Neural cell (in vitro differentiated cells): ENCODE measurements around the gene RGS6.

Source experiments
- EZH2 ChIP-seq: fragments of 200-600, 300-800 bp; shearing (Covaris generic), sonication (generic); IDR thresholded peaks from 2 replicates; pipeline ENCODE4 v1.6.1; 2014; ENCODE audit warnings: antibody characterized with exemption, low read length, borderline replicate concordance, mild to moderate bottlenecking; ENCODE audit not compliant: insufficient read depth, poor library complexity, severe bottlenecking
- RAD21 ChIP-seq: fragments of 450-650 bp; conservative IDR thresholded peaks from 2 replicates; pipeline ENCODE4 v1.6.1; 2014; ENCODE audit warnings: antibody characterized with exemption, mild to moderate bottlenecking, moderate library complexity

GRCh38 chr14:72023128-72024042 lies 91.2 kb downstream of the RGS6 start:
- TF ChIP-seq EZH2 = no peak
- TF ChIP-seq RAD21 = no peak
